Lower leg skin (tissue), 3 donors: ENCODE measurements around the gene CNGA3.

Experiments used
- POLR2A ChIP-seq, 2 donors: fragments of 450-650 bp; IDR thresholded peaks; one replicate each; pipeline ENCODE4 v1.6.1; 2016 to 2017; ENCODE audit warnings: antibody characterized with exemption in 2 of 2, mild to moderate bottlenecking in 1 of 2, moderate library complexity in 1 of 2
- TF ChIP-seq, protein P1 (sequence below), 3 donors: fragments of 450-650 bp; IDR thresholded peaks; one replicate each; pipeline ENCODE4 v1.5.1; 2016; ENCODE audit warnings: antibody characterized with exemption in 3 of 3, mild to moderate bottlenecking in 3 of 3, moderate library complexity in 2 of 3

- TF ChIP-seq, protein P1, sequence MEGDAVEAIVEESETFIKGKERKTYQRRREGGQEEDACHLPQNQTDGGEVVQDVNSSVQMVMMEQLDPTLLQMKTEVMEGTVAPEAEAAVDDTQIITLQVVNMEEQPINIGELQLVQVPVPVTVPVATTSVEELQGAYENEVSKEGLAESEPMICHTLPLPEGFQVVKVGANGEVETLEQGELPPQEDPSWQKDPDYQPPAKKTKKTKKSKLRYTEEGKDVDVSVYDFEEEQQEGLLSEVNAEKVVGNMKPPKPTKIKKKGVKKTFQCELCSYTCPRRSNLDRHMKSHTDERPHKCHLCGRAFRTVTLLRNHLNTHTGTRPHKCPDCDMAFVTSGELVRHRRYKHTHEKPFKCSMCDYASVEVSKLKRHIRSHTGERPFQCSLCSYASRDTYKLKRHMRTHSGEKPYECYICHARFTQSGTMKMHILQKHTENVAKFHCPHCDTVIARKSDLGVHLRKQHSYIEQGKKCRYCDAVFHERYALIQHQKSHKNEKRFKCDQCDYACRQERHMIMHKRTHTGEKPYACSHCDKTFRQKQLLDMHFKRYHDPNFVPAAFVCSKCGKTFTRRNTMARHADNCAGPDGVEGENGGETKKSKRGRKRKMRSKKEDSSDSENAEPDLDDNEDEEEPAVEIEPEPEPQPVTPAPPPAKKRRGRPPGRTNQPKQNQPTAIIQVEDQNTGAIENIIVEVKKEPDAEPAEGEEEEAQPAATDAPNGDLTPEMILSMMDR (IDR thresholded peaks at IDR 0.05) = no peak
- TF ChIP-seq POLR2A (IDR thresholded peaks at IDR 0.05) = no peak
These were observed 25.9 kb downstream of the CNGA3 start for GRCh38 chr2:98372121-98372520.
